IMR-90 (cell line): ENCODE measurements around the gene RGS19. TPM values are rescaled to one million over a fixed set of nuclear protein-coding genes. Genes with fewer than 3 reads are reported as not detected.

Experiments used
- ATAC-seq: fragments of 200-7000 bp; cut with Tn5 transposase; 2 replicates; pipeline ENCODE4 v1.9.1; 2020; ENCODE audit warnings: low read depth, mild to moderate bottlenecking, moderate library complexity
- BruUV-seq: library from RNA; stranded (reverse); fragments of 400-500 nt; replicated peaks from 2 replicates; lab custom pipeline; 2021; lab: Mats Ljungman, UMichigan
- CTCF ChIA-PET: fragments of 300-600 bp; formaldehyde crosslinking; extraction: SDS; loops from one replicate; lab custom pipeline; 2021; ENCODE audit warnings: antibody characterized with exemption; lab: Yijun Ruan, JAX
- POLR2A ChIA-PET: fragments of 300-600 bp; sonication (Branson Sonifier 250); formaldehyde crosslinking; loops from one replicate; lab custom pipeline; 2022; ENCODE audit warnings: antibody characterized with exemption; ENCODE audit not compliant: unreplicated experiment; lab: Charles Lee
- DNase-seq: peaks from one replicate; pipeline ENCODE4 v3.0.0; 2013
- H2AFZ ChIP-seq: replicated peaks from 2 replicates; pipeline ENCODE3; 2013; ENCODE audit warnings: low read length, mild to moderate bottlenecking; ENCODE audit not compliant: poor library complexity
- H2AK5ac ChIP-seq: 2 replicates; pipeline ENCODE4 v1.6.1; 2013; ENCODE audit warnings: low read depth, low read length, inconsistent platforms
- H2AK9ac ChIP-seq: replicated peaks from 2 replicates; pipeline ENCODE3; 2013; ENCODE audit warnings: mild to moderate bottlenecking, low read depth, low read length, moderate library complexity; ENCODE audit not compliant: poor library complexity
- H2BK120ac ChIP-seq: 2 replicates; pipeline ENCODE4 v1.6.1; 2013; ENCODE audit warnings: low read depth, low read length, inconsistent platforms
- H2BK15ac ChIP-seq: 3 replicates; pipeline ENCODE4 v1.6.1; 2013; ENCODE audit warnings: low read depth, low read length, inconsistent platforms
- H2BK20ac ChIP-seq: 2 replicates; pipeline ENCODE4 v1.6.1; 2013; ENCODE audit warnings: low read depth, mild to moderate bottlenecking, inconsistent platforms, low read length, moderate library complexity
- H2BK5ac ChIP-seq: 2 replicates; pipeline ENCODE4 v1.6.1; 2013; ENCODE audit warnings: mild to moderate bottlenecking, low read depth, low read length, inconsistent platforms; ENCODE audit not compliant: poor library complexity, severe bottlenecking
- H3K14ac ChIP-seq: replicated peaks from 2 replicates; pipeline ENCODE4 v1.6.1; 2013; ENCODE audit warnings: low read depth, low read length, inconsistent platforms
- H3K18ac ChIP-seq: 2 replicates; pipeline ENCODE4 v1.6.1; 2013; ENCODE audit warnings: low read depth, low read length, control low read depth
- H3K23ac ChIP-seq: 2 replicates; pipeline ENCODE4 v1.6.1; 2013; ENCODE audit warnings: low read depth, low read length, inconsistent platforms
- H3K27ac ChIP-seq: 2 replicates; pipeline ENCODE4 v1.5.1; 2013; ENCODE audit warnings: mild to moderate bottlenecking, control low read depth, low read length; ENCODE audit not compliant: insufficient read depth
- H3K27me3 ChIP-seq: 2 replicates; pipeline ENCODE4 v1.6.1; 2013; ENCODE audit warnings: low read length; ENCODE audit not compliant: control insufficient read depth, insufficient read depth
- H3K36me3 ChIP-seq: 2 replicates; pipeline ENCODE4 v1.6.1; 2013; ENCODE audit warnings: low read length, mixed read lengths; ENCODE audit not compliant: control insufficient read depth, insufficient read depth
- H3K4ac ChIP-seq: 2 replicates; pipeline ENCODE4 v1.6.1; 2013; ENCODE audit warnings: low read depth, low read length, inconsistent platforms
- H3K4me1 ChIP-seq: 2 replicates; pipeline ENCODE4 v1.6.1; 2013; ENCODE audit warnings: low read length, mixed read lengths; ENCODE audit not compliant: control insufficient read depth, insufficient read depth
- H3K4me2 ChIP-seq: 2 replicates; pipeline ENCODE4 v1.6.1; 2013; ENCODE audit warnings: low read depth, mild to moderate bottlenecking, control low read depth, low read length, moderate library complexity
- H3K4me3 ChIP-seq: 2 replicates; pipeline ENCODE4 v1.5.1; 2013; ENCODE audit warnings: low read depth, mild to moderate bottlenecking, control low read depth, low read length, moderate library complexity; ENCODE audit not compliant: insufficient read depth
- H3K56ac ChIP-seq: 2 replicates; pipeline ENCODE4 v1.6.1; 2013; ENCODE audit warnings: low read length, inconsistent platforms; ENCODE audit not compliant: insufficient read depth; ENCODE audit errors: extremely low read depth
- H3K79me1 ChIP-seq, 2 experiments: 2 replicates each; pipeline ENCODE4 v1.6.1; 2013; ENCODE audit warnings: low read length in 2 of 2, inconsistent platforms in 1 of 2, low read depth in 1 of 2
- H3K9ac ChIP-seq: 2 replicates; pipeline ENCODE4 v1.6.1; 2013; ENCODE audit warnings: low read depth, low read length, control low read depth
- H3K9me1 ChIP-seq: 2 replicates; pipeline ENCODE4 v1.6.1; 2013; ENCODE audit warnings: low read length, inconsistent platforms; ENCODE audit not compliant: insufficient read depth
- H3K9me3 ChIP-seq: 2 replicates; pipeline ENCODE4 v1.6.1; 2013; ENCODE audit warnings: low read length; ENCODE audit not compliant: control insufficient read depth, insufficient read depth
- H4K20me1 ChIP-seq: 2 replicates; pipeline ENCODE4 v1.6.1; 2013; ENCODE audit warnings: low read length, inconsistent platforms; ENCODE audit not compliant: insufficient read depth
- H4K5ac ChIP-seq: 2 replicates; pipeline ENCODE4 v1.6.1; 2013; ENCODE audit warnings: mild to moderate bottlenecking, low read depth, low read length, control low read depth
- H4K8ac ChIP-seq, 2 experiments: 2 replicates each; pipeline ENCODE4 v1.6.1; 2013; ENCODE audit warnings: low read depth in 2 of 2, low read length in 2 of 2, control low read depth in 1 of 2, inconsistent platforms in 1 of 2
- H4K91ac ChIP-seq: 2 replicates; pipeline ENCODE4 v1.6.1; 2013; ENCODE audit warnings: low read depth, low read length, inconsistent platforms; ENCODE audit not compliant: insufficient read depth
- CTCF ChIP-seq: conservative IDR thresholded peaks from 2 replicates; pipeline ENCODE4 v1.5.1; 2012; ENCODE audit warnings: mild to moderate bottlenecking, low read depth, low read length, improper control_type of control experiment
- WGBS, 2 experiments: methylation state at CpG; one replicate each; pipeline versions ENCODE4 v1.1.5 to v1.1.7; 2013; ENCODE audit warnings: missing lambda C conversion rate in 2 of 2; ENCODE audit not compliant: insufficient read length in 1 of 2; ENCODE audit errors: extremely low coverage in 2 of 2; 5-methylcytosine and 5-hydroxymethylcytosine counted together
- dilution Hi-C: fragments of 300-500 bp; cut with HindIII; formaldehyde crosslinking; loops from one replicate; pipeline ENCODE4 v1.14.3; 2018; ENCODE audit warnings: low sequenced_read_pairs; ENCODE audit not compliant: unreplicated experiment
- in situ Hi-C: fragments of 300-500 bp; cut with MboI; formaldehyde crosslinking; loops from 3 replicates; pipeline ENCODE4 v1.14.3; 2019; ENCODE audit warnings: low sequenced_read_pairs, inconsistent platforms, mixed read lengths
- intact Hi-C: fragments of 100-400 bp; cut with micrococcal nuclease; formaldehyde crosslinking; loops from 2 replicates; pipeline ENCODE4 v1.10.0; 2022
- polyA plus RNA-seq, 3 experiments: library from polyadenylated mRNA; depleted of rRNA; stranded (reverse); fragments of >200 nt; gene quantifications; 2 replicates each; pipeline ENCODE4 v1.2.3, GENCODE V29; 2012; ENCODE audit warnings: low replicate concordance in 1 of 3
- total RNA-seq: library from RNA; depleted of rRNA; stranded (reverse); fragments of >200 nt; gene quantifications from 2 replicates; pipeline ENCODE4 v1.2.3, GENCODE V29; 2012

Gene RGS19
- total and polyA plus RNA-seq, 2 of the 4 experiments (the other 2 are of a cell fraction): 7.7 to 17.5 TPM

DNA sequence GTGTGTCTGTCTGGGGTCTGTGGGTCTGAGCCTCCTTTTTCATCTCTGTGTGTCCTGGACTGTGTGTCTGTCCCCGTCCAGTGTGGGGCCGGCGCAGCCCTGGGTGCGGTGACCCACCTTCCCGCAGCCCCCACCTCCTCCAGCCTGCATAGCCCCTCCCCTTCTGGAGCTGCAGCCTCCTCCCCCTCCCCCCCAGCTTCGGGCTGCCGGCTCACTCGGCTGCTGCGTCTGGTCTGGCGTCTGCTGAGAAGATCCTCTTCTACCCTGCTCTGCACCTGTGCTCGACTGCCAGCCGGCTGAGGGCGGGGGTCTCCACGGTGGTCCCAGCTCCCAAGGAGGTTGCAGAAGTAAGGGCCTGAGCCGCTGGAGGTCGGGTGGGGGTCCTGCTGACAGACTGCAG, 12.5 kb upstream of the RGS19 start:
- Histone ChIP-seq H3K4me1 (no peaks in the 10 kb centered on the region), H2AK9ac (no peak overlapping the region), H3K79me1 (no peaks in the 10 kb centered on the region), H3K27ac (no peak overlapping the region), H4K91ac (no peak overlapping the region), H4K8ac (no peak overlapping the region), H3K9ac (no peak overlapping the region), H2BK20ac (no peak overlapping the region), H4K5ac (no peak overlapping the region), H4K20me1 (0 out of 2 replicates have a peak, but pooled peaks cover 4% of the 10 kb centered on the region), H3K27me3 (peaks cover 29% of the 10 kb centered on the region), H3K56ac (no peak overlapping the region), H3K9me3 (peaks cover 5% of the 10 kb centered on the region; the same call in 1 of the 2 replicates), H3K4me3 (no peak overlapping the region), H3K36me3 (no peaks in the 10 kb centered on the region), H3K23ac (no peak overlapping the region), H2AK5ac (no peak overlapping the region), H3K14ac (no peak overlapping the region), H3K9me1 (no peaks in the 10 kb centered on the region), H2BK15ac (no peak overlapping the region), H3K4ac (no peak overlapping the region), H2AFZ (no peak overlapping the region), H2BK5ac (no peak overlapping the region), H3K4me2 (no peak overlapping the region), H2BK120ac (no peak overlapping the region), H3K18ac (no peak overlapping the region)
- in situ Hi-C loops (no loop called here), dilution Hi-C loops (no loop called here), intact Hi-C loops (no loop called here)
- ChIA-PET CTCF (no interaction called here), POLR2A (no interaction called here)
- DNase-seq (no peak), ATAC-seq (no peak)
- BruUV-seq: no TSS peak
- WGBS, 2 experiments: no CpG with 5 or more reads among the region's 16 CpGs
- TF ChIP-seq CTCF: no peak
